ENCODE data around the gene LOXHD1. TPM values are rescaled to one million over a fixed set of nuclear protein-coding genes. Genes with fewer than 3 reads are reported as not detected.

Gene LOXHD1
- total RNA-seq, 4 donors from 2014 or later: 0.13 to 0.50 TPM; not detected in 2

- DNase-seq (ENCODE audit: extremely low spot score): no peak
- H3K27ac ChIP-seq (replicated peaks in 1 of 4): no peak overlapping the region
- no peaks in the 10 kb centered on the region for H3K36me3 ChIP-seq
- TF ChIP-seq POLR2A (IDR thresholded peaks at IDR 0.05; ENCODE audit: low read depth) (no peak), EP300 (IDR thresholded peaks at IDR 0.05) (no peak), POLR2AphosphoS5 (IDR thresholded peaks at IDR 0.05) (no peak), CTCF (IDR thresholded peaks at IDR 0.05) (no peak)
- WGBS: 83% methylated on average over 1 of the region's 1 CpG
- peaks cover 0 to 12% (median 11%) of the 10 kb centered on the region in 4 donors for H3K9me3 ChIP-seq
- no peaks in the 10 kb centered on the region for H3K27me3 ChIP-seq
- no peak overlapping the region for H3K4me3 ChIP-seq
- peaks cover 0 to 13% (median 13%) of the 10 kb centered on the region in 4 donors for H3K4me1 ChIP-seq
- intact Hi-C loops (cut with DNase I): loop anchor here (2.0 to 10.0 kb wide), 2 partner anchors 201 to 307 kb away; a partner anchor contains a TSS
Measured at GRCh38 chr18:46481847-46482245, 175.2 kb downstream of the LOXHD1 start.

- peak; percentile 63 to 80 (median 72) for TF ChIP-seq CTCF (IDR thresholded peaks at IDR 0.05)
- no peak for TF ChIP-seq POLR2A (IDR thresholded peaks at IDR 0.05; ENCODE audit: low read depth)
- intact Hi-C loops (cut with DNase I): loop anchor here (2.0 to 10.0 kb wide), 2 partner anchors 200 to 306 kb away; a partner anchor contains a TSS
Measured at GRCh38 chr18:46481048-46481846, 175.8 kb downstream of the LOXHD1 start.

GRCh38 chr18:46480226-46480625 lies 176.8 kb downstream of the LOXHD1 start:
- TF ChIP-seq POLR2A (IDR thresholded peaks at IDR 0.05; ENCODE audit: low read depth) (no peak), EP300 (IDR thresholded peaks at IDR 0.05) (no peak), POLR2AphosphoS5 (IDR thresholded peaks at IDR 0.05) (no peak), CTCF (IDR thresholded peaks at IDR 0.05) (no peak)
- Histone ChIP-seq H3K27me3 (no peaks in the 10 kb centered on the region), H3K27ac (replicated peaks in 1 of 4) (no peak overlapping the region), H3K4me3 (no peak overlapping the region), H3K36me3 (no peaks in the 10 kb centered on the region), H3K9me3 (peaks cover 0 to 12% (median 11%) of the 10 kb centered on the region in 4 donors), H3K4me1 (peaks cover 0 to 13% (median 13%) of the 10 kb centered on the region in 4 donors)
- WGBS: 27% methylated on average over 5 of the region's 5 CpGs
- DNase-seq (ENCODE audit: extremely low spot score): no peak
- intact Hi-C loops (cut with DNase I): loop anchor here (2.0 to 10.0 kb wide), 2 partner anchors 199 to 305 kb away; a partner anchor contains a TSS

More at GRCh38 chr18:46481048-46481846, 175.8 kb downstream of the LOXHD1 start:
- Histone ChIP-seq H3K4me3 (no peak overlapping the region), H3K9me3 (peaks cover 0 to 12% (median 11%) of the 10 kb centered on the region in 4 donors), H3K36me3 (no peaks in the 10 kb centered on the region), H3K27me3 (no peaks in the 10 kb centered on the region), H3K4me1 (peaks cover 0 to 13% (median 13%) of the 10 kb centered on the region in 4 donors), H3K27ac (replicated peaks in 1 of 4) (no peak overlapping the region)
- no peak for DNase-seq (ENCODE audit: extremely low spot score)
- 66% methylated on average over 8 of the region's 9 CpGs for WGBS

- H3K27ac ChIP-seq (replicated peaks in 1 of 4): no peak overlapping the region
- H3K4me3 ChIP-seq: no peak overlapping the region
- peaks cover 0 to 12% (median 11%) of the 10 kb centered on the region in 4 donors for H3K9me3 ChIP-seq
- peaks cover 0 to 13% (median 13%) of the 10 kb centered on the region in 4 donors for H3K4me1 ChIP-seq
- no peak for DNase-seq (ENCODE audit: extremely low spot score)
- no peaks in the 10 kb centered on the region for H3K36me3 ChIP-seq
- 98% methylated on average over 2 of the region's 2 CpGs for WGBS
- intact Hi-C loops (cut with DNase I): no loop called here
- H3K27me3 ChIP-seq: no peaks in the 10 kb centered on the region
- TF ChIP-seq POLR2AphosphoS5 (IDR thresholded peaks at IDR 0.05) (no peak), CTCF (IDR thresholded peaks at IDR 0.05) (no peak), POLR2A (IDR thresholded peaks at IDR 0.05; ENCODE audit: low read depth) (no peak)
Measured at GRCh38 chr18:46478796-46479195, 178.2 kb downstream of the LOXHD1 start.
